IgD-negative memory B cell (primary cell): ENCODE results near the gene BAHCC1. TPM values are rescaled to one million over a fixed set of nuclear protein-coding genes. Genes with fewer than 3 reads are reported as not detected.
A peak's percentile ranks its signal among the peaks of the same experiment; 100 is the strongest.

ENCODE experiments used
- H3K27ac Mint-ChIP-seq, 3 donors: one replicate each; pipeline ENCODE4 v1.8.0; 2020 to 2022; ENCODE audit warnings: mild to moderate bottlenecking in 3 of 3, mixed read lengths in 3 of 3, moderate library complexity in 1 of 3
- H3K27me3 Mint-ChIP-seq: one replicate; pipeline ENCODE4 v1.8.0; 2021; ENCODE audit warnings: mixed read lengths
- H3K36me3 Mint-ChIP-seq: one replicate; pipeline ENCODE4 v1.8.0; 2020; ENCODE audit warnings: mild to moderate bottlenecking, mixed read lengths
- H3K4me1 Mint-ChIP-seq, 3 donors: one replicate each; pipeline ENCODE4 v1.8.0; 2020 to 2022; ENCODE audit warnings: mixed read lengths in 3 of 3, mild to moderate bottlenecking in 1 of 3
- H3K4me3 Mint-ChIP-seq, 4 donors: one replicate each; pipeline ENCODE4 v1.8.0; 2020 to 2022; ENCODE audit warnings: mild to moderate bottlenecking in 4 of 4, mixed read lengths in 4 of 4, moderate library complexity in 3 of 4
- H3K9me3 Mint-ChIP-seq, 3 donors: one replicate each; pipeline ENCODE4 v1.8.0; 2020 to 2021; ENCODE audit warnings: mixed read lengths in 3 of 3, mild to moderate bottlenecking in 1 of 3
- polyA plus RNA-seq: library from polyadenylated mRNA; unstranded; fragments of 300-500 nt; fragmentation: Illumina TruSeq; gene quantifications from one replicate; pipeline ENCODE4 v1.2.3, GENCODE V29; 2021

BAHCC1 gene
- polyA plus RNA-seq, 1 donor from 2014 or later: not detected

DNA sequence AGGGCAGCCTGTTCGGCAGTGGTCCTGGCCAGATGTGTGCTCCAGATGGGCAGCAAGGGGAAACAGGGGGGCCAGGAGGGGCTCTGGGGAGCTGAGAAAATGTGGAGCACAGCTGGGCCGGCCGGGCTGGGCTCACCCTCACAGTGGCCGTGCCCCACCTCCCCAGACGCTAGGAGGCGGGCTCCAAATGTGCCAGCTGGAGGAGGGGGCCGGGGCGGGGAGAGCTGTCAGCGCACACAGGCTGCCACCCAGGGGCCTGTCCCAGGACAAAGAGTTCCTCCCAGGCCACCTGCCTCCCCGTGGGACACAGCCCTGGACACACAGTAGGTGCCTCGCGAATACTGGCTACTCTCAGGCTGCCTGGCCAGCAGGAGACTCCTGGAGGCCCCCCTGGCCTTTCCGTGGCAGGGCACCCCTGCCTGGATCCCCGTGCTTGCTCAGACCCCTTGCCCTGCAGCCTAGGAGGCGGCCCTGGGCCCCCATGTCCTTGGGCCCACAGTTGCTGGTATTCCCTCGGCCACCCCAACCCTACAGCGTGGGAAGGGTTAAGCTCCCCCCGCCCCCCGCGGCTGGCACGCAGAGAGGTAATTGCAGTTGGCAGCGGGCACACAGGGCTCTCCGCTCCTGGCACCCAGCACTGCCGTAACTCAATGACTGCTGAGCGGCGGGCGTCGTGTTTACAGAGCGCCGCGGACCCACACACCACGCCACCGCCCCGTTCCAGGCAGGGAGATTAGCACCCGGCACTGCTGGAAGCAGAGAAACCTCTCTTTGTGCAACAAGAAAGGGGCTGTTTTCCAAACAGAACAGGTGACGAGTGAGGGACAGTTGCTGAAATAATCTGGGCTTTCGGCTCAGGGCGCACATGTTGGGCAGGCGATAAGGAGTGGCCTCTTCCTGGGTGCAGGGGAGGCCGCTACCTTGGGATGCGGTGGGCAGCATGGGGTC lies 32.2 kb downstream of the BAHCC1 start:
- H3K9me3 Mint-ChIP-seq: no peaks in the 10 kb centered on the region
- H3K4me3 Mint-ChIP-seq: peak overlapping the region in 1 of 4 donors; percentile 77
- H3K27me3 Mint-ChIP-seq: peaks cover 12% of the 10 kb centered on the region
- H3K27ac Mint-ChIP-seq: no peak overlapping the region
- H3K4me1 Mint-ChIP-seq: peaks cover 0 to 3% (median 1%) of the 10 kb centered on the region in 3 donors
- no peaks in the 10 kb centered on the region for H3K36me3 Mint-ChIP-seq

DNA sequence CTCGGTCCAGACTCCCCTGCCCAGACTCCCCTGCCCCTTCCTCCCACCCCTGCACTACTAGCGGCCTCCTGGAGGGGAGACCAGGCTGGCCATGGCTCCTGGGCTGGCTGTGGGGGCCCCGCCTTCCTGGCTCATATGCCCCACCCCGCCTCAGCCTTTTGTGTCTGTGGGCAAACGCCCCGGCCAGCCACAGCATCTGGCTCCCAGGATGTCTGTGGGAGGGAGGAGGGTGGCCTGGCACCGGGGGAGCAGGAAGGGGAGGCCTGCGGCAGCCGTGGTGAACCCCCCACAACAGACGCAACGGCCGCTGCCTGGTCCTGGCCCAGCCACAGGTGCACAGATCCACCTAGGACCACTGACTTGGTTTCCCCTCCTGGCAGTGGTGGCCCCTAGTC lies 32.9 kb downstream of the BAHCC1 start:
- peaks cover 0 to 3% (median 1%) of the 10 kb centered on the region in 3 donors for H3K4me1 Mint-ChIP-seq
- peaks cover 12% of the 10 kb centered on the region for H3K27me3 Mint-ChIP-seq
- no peak overlapping the region for H3K27ac Mint-ChIP-seq
- no peaks in the 10 kb centered on the region for H3K36me3 Mint-ChIP-seq
- H3K9me3 Mint-ChIP-seq: no peaks in the 10 kb centered on the region
- peak overlapping the region in 1 of 4 donors; percentile 77 for H3K4me3 Mint-ChIP-seq

DNA sequence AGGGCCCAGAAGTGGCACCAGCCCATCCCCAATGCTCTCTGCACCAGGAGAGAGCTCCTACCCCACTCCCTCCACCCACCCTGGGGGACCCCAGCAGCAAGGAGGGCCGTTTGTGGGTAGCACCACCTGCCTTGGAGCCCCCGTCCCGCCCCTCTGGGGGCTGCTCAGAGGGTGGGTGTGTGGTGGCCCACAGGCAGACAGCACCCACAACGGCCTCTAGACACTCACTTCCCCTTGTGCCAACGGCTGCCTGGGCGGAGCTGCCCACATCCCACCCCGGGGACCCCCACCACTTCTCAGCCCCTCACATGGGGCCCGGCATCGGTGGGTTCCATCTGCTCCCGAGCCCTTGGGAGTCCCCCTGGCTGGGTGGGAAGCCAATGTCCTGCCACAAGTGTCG lies 33.3 kb downstream of the BAHCC1 start:
- no peaks in the 10 kb centered on the region for H3K9me3 Mint-ChIP-seq
- peaks cover 0 to 3% (median 1%) of the 10 kb centered on the region in 3 donors for H3K4me1 Mint-ChIP-seq
- H3K36me3 Mint-ChIP-seq: no peaks in the 10 kb centered on the region
- H3K27ac Mint-ChIP-seq: no peak overlapping the region
- H3K27me3 Mint-ChIP-seq: peaks cover 12% of the 10 kb centered on the region
- H3K4me3 Mint-ChIP-seq: peak overlapping the region in 1 of 4 donors; percentile 9

DNA sequence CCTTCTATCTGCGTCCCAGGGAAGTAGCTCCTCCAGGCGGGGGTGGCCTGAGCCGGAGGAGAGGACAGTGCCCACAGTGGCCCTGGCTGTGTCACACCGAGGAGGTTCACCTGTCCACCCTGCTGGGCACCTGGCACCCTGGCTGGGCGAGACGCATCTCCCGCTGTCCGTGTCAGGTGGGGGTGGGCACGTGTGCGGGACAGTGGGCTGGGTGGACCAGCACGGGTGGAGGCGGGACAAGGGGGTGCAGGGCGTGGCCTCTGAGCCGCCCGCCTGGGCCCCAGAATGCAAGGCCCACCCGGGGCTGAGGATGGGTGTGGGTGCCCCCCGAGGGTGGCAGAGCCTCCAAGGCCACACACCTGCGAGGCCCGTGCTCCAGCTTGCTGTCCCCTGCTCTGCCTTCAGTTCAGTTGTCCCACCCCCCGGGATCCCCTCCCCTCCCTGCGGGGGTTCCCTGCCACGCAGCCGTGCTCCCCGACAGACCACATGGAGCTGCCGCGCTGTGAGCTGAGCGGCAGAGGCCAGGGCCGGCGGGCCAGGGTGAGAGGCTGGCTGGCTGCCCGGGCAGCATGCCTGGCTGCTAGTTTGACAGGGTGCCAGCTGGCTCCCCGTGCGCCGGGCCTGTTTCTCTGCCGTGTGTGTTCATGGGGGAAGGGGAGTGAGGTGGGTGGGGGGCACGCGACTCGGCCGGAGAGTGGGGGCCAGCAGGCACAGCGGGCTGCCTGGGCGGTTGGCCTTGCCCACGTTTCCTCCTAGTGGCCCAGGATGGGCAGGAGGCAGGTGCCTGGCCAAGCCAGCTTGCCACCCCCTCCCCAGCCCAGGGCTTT lies 33.9 kb downstream of the BAHCC1 start:
- no peak overlapping the region for H3K27ac Mint-ChIP-seq
- H3K4me3 Mint-ChIP-seq: peak overlapping the region in 1 of 4 donors; percentile 9
- peaks cover 0 to 3% (median 1%) of the 10 kb centered on the region in 3 donors for H3K4me1 Mint-ChIP-seq
- peaks cover 12% of the 10 kb centered on the region for H3K27me3 Mint-ChIP-seq
- no peaks in the 10 kb centered on the region for H3K9me3 Mint-ChIP-seq
- no peaks in the 10 kb centered on the region for H3K36me3 Mint-ChIP-seq

DNA sequence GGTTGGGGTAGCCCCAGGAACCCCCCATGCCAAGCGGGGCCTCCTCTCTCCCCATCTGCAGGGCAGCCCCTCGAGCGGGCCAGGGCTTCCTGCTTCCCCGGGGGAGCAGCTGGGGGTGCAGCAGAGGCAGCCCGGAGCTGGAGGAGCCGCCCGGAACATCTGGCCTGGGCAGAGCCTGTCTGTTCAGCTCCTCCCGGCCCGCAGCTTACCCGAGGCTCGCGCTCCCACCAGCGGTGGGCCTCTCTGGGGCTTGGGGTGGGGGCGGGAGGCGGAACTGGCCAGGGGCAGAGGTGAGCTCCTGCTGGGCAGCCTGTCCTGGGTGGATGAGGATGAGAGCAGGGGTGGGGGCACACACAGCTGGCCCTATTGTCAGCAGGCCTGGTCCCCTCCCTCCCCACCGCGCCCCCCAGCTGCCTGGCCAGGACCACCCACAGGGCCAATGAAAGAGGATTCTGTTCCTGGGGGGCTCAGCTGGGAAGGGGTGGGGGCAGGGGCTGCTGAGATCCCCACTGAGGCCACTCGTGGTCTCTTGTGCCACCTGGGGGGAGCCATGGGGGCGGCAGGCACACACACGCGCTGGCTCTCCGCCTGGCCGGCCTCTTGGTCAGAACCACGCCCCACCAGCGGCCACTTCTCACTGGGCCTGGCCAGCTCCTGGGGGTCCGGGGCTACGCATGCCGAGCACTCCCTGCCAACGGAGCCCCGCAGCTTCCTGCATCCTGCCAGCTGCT lies 34.7 kb downstream of the BAHCC1 start:
- Mint-ChIP-seq H3K27ac (no peak overlapping the region), H3K4me1 (peaks cover 0 to 3% (median 1%) of the 10 kb centered on the region in 3 donors), H3K36me3 (no peaks in the 10 kb centered on the region), H3K9me3 (no peaks in the 10 kb centered on the region), H3K27me3 (peaks cover 13% of the 10 kb centered on the region), H3K4me3 (no peak overlapping the region)

DNA sequence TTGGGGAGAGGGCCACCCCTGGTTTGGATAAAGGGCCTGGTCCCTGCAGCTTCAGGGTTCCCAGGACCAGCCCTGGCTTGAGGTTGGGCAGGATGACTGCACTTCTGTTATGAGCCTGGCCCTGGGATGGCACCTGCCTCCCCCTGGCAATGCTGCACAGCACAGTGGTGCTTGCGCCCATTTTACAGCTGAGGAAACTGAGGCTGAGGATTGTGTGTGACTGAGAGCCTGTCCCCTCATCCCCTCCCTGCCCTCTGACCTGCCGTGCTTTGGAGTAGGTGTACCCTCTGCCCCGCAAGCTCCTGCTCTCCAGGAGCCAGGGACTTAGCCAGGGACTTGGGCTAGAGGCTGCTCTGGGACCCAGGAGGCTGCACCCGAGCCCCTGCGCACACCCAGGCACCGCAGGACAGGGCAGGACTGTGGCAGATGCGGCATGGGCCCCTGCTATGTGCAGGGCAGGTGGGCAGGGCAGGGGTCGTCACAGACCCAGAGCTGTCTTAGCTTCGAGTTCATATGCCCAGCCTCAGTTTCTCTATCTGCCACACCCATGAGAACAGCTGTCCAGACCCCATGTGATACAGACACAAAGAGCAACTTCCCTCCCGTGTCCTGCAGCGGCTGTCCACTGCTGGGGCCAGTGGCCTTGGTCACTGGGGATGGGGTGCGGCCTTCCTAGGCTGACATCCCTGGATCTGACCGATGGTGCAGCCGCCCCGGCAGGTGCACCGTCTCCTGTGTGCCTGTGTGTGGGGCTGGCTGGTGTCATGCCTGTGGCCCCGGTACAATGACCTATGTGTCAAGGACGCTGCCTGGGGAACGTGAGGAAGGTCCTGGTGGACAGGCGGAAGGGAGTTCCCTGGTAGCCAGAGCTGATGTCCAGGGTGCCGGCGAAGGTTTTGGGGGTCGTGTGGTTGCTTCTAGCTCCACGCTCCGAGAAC lies 36.6 kb downstream of the BAHCC1 start:
- no peak overlapping the region for H3K27ac Mint-ChIP-seq
- no peaks in the 10 kb centered on the region for H3K9me3 Mint-ChIP-seq

DNA sequence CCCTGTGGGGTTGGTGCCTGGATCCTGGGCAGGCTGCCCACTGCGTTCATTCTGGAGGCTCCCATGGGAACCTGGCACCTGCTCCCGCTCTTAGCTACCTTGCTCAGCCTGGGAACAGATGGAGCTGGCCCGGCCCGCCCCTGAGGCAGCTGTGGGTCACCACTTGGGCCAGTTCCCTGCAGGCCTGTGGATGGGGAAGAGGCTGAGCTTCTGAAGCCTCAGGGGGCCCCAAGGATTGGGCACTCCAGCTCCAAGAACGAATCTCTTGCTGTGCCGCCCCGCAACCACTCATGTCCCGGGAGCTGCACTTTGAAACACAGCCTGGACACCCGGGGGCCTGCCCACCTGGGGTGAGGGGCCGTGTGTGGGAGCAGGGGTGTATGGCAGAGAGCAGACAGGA lies 37.7 kb downstream of the BAHCC1 start:
- H3K4me3 Mint-ChIP-seq: no peak overlapping the region
- peaks cover 9% of the 10 kb centered on the region for H3K27me3 Mint-ChIP-seq
- peaks cover 0 to 1% (median 0%) of the 10 kb centered on the region in 3 donors for H3K4me1 Mint-ChIP-seq
- H3K9me3 Mint-ChIP-seq: no peaks in the 10 kb centered on the region
- no peaks in the 10 kb centered on the region for H3K36me3 Mint-ChIP-seq
- no peak overlapping the region for H3K27ac Mint-ChIP-seq

More for the DNA sequence above, 36.6 kb downstream of the BAHCC1 start:
- Mint-ChIP-seq H3K36me3 (no peaks in the 10 kb centered on the region), H3K27me3 (peaks cover 13% of the 10 kb centered on the region), H3K4me1 (peaks cover 0 to 3% (median 1%) of the 10 kb centered on the region in 3 donors), H3K4me3 (no peak overlapping the region)

DNA sequence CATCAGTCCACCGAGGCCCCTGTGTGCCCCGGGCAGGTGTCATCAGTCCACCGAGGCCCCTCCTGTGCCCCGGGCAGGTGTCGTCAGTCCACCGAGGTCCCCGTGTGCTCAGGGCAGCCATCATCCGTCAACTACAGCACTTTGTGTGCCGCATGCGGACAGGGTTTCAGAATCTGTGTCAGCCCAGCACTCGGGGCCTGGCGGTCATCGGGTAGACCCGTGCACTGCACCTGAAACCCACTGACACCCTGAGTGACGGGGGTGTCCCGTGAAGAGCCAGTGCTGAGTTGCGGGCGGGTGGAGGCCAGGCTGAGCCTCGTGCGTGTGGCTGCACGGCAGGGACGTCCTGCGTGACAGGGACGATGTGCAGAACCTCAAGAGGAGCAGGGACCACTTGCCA lies 38.4 kb downstream of the BAHCC1 start:
- H3K9me3 Mint-ChIP-seq: no peaks in the 10 kb centered on the region
- H3K4me1 Mint-ChIP-seq: peaks cover 0 to 1% (median 0%) of the 10 kb centered on the region in 3 donors
- no peaks in the 10 kb centered on the region for H3K36me3 Mint-ChIP-seq
- no peak overlapping the region for H3K27ac Mint-ChIP-seq
- H3K4me3 Mint-ChIP-seq: no peak overlapping the region
- peaks cover 13% of the 10 kb centered on the region for H3K27me3 Mint-ChIP-seq

DNA sequence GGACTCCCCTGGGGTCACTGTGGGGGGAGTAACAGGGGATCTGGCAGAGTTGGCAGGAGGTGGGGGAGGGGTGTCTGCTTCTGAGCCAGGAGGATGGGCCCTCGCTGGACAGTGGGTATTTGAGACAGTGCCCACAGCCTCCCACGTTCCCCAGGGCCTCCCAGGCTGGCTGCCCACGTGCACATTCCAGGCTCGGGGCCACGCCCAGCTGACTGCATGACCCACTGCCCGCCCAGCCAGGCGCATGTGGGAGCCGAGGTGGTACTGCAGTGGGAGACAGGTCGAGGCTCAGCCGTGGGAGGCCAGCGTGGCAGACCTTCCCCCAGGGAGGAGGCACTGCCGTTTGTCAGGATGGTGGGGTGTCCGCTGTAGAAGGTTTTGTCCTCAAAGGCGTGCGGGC lies 38.8 kb downstream of the BAHCC1 start:
- Mint-ChIP-seq H3K4me1 (no peaks in the 10 kb centered on the region), H3K4me3 (no peak overlapping the region), H3K27me3 (peaks cover 14% of the 10 kb centered on the region), H3K27ac (no peak overlapping the region), H3K9me3 (no peaks in the 10 kb centered on the region), H3K36me3 (no peaks in the 10 kb centered on the region)

DNA sequence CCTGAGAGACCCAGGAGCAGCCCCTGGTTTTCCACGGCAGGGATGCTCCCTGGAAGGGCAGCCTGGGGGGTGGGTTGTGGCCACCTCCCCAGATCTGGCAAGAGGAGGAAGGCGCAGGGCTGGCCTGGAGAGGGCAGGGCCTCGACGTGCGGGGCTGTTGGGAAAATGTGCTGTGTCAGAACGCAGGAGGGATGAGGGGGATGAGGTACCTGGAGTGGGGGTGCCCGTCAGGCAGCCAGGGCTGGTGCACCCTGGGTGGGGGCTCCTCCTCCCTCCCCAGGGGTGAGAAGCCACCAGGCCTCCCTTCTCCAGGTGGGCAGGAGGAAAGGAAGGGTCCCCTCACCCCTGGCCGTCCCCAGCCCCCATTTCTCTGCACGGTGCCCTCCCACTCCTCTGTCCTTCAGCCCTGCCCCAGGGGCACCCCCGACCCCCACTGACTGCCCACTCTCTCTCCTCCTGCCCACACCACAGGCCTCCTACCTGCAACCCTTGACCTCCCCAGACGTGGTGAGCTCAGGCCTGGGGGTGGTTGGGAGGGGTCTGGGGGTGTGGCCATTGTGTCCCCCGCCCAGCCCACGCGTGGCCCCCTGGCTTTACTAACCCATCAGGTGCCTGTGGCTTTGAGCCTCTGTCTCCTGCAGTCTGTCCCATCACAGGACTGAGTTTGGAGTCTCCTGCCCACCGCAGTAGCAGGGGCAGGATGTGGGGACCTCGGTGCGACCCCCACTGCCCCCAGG lies 39.6 kb downstream of the BAHCC1 start:
- no peak overlapping the region for H3K4me3 Mint-ChIP-seq
- H3K27me3 Mint-ChIP-seq: peaks cover 15% of the 10 kb centered on the region
- no peaks in the 10 kb centered on the region for H3K36me3 Mint-ChIP-seq
- H3K4me1 Mint-ChIP-seq: no peaks in the 10 kb centered on the region
- no peaks in the 10 kb centered on the region for H3K9me3 Mint-ChIP-seq
- H3K27ac Mint-ChIP-seq: no peak overlapping the region

DNA sequence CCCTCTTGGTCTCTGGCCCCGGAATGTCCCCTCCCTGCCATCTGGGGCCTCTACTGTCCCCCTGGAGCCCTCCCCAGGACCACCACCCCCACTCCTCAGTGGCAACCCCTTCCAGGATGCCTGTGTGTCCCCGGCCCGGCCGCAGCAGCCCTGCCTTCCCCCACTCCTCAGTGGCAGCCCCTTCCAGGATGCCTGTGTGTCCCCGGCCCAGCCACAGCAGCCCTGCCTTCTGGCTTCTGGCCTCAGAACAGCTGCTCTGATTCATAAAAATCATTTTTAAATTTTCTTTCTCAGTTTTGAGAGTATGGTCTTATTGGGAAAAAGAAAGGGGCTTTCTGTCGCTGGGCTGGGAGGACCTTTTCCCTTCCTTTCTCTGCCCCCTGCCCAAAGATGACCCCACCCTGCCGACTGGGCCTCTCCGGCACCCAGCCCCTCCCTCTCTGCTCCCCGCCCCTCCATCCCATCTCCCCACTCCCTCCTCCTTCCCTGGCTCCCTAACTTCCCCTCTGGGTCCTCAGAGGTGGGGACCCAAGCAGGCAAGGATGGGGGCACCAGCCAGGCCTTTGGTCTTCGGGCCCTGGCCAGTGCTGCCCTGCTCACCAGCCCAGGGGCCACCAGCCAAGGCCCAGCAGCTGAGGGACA lies 40.5 kb downstream of the BAHCC1 start:
- Mint-ChIP-seq H3K4me3 (no peak overlapping the region), H3K27ac (no peak overlapping the region), H3K36me3 (no peaks in the 10 kb centered on the region), H3K27me3 (peaks cover 14% of the 10 kb centered on the region), H3K9me3 (no peaks in the 10 kb centered on the region), H3K4me1 (no peaks in the 10 kb centered on the region)

DNA sequence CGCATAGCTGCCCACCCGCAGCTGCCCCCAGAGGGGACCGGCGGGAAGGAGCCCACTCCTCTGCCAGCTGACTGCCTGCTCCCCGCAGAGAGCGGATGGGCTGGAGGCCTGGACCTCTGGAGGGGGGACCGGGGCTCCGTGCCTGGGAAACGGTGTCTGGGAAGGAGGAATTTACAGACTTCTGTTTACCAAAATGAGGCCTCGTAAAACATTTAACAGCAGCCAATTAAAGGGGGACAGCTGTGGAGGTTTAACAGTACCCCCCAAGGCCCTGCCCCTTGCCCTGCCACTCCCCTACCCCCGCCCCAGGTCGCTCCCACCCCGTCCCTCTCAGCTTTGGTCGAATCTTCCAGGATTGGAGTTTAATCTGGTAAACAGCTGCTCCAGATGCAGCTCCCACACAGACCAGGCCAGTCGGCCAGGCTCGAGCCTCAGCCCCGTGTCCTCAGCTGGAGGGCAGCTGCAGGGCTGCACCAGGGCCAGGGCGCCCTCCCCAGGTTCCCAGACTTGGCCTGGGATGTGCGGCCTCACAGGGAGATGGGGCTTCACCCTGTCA lies 41.1 kb downstream of the BAHCC1 start:
- Mint-ChIP-seq H3K36me3 (no peaks in the 10 kb centered on the region), H3K4me1 (no peaks in the 10 kb centered on the region), H3K27ac (no peak overlapping the region), H3K27me3 (peaks cover 14% of the 10 kb centered on the region), H3K9me3 (no peaks in the 10 kb centered on the region), H3K4me3 (no peak overlapping the region)

DNA sequence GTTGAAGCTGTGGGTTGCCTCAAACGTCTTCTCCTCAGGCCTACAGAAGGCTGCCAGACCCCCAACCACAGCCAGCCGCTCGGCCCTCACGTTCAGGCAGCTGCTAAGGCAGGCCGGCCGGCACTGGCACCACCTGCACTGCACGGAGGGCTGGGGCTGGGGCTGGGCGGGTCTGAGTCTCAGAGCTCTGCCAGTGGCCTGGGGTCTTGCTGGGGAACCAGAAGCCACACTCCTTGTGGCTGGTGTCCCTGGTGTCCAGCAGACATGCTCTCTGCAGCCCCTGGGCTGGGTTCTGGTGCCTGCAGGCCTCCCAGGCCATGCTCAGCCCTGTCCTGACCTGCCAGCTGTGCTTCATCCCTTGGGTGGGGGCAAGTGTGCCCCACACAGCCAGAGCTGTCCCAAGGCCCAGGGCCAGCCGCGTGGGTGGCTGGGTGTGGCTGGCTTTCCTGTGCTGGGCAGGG lies 42.0 kb downstream of the BAHCC1 start:
- no peak overlapping the region for H3K27ac Mint-ChIP-seq
- no peaks in the 10 kb centered on the region for H3K36me3 Mint-ChIP-seq
- no peak overlapping the region for H3K4me3 Mint-ChIP-seq
- peaks cover 12% of the 10 kb centered on the region for H3K27me3 Mint-ChIP-seq
- H3K4me1 Mint-ChIP-seq: no peaks in the 10 kb centered on the region
- H3K9me3 Mint-ChIP-seq: no peaks in the 10 kb centered on the region
